GM21360 (cell line): ENCODE results near the gene ZBED6.
"Not testable (repeated sequence)": the region's sequence is repeated elsewhere in the genome, so short reads cannot be mapped to it uniquely, and the experiment has no call there.

Experiments used
- ATAC-seq: cut with Tn5 transposase; IDR thresholded peaks from one replicate; pipeline ENCODE4 v1.9.1; 2021; ENCODE audit warnings: mild to moderate bottlenecking, moderate library complexity; ENCODE audit not compliant: unreplicated experiment

ZBED6 gene

GRCh38 chr1:203778146-203778545 is 17.3 kb upstream of the ZBED6 start:
- no peak for ATAC-seq

- no peak for ATAC-seq
These were observed 16.6 kb upstream of the ZBED6 start for GRCh38 chr1:203778789-203779188.

GRCh38 chr1:203781962-203782361 is 13.5 kb upstream of the ZBED6 start:
- ATAC-seq: no peak

GRCh38 chr1:203789966-203790365 is 5.5 kb upstream of the ZBED6 start:
- no peak for ATAC-seq

- no peak for ATAC-seq
These were observed 3.9 kb upstream of the ZBED6 start for GRCh38 chr1:203791498-203791897.

- no peak for ATAC-seq
These were observed 2.9 kb upstream of the ZBED6 start for GRCh38 chr1:203792486-203792885.

- not testable (repeated sequence) for ATAC-seq
These were observed 1.9 kb upstream of the ZBED6 start for GRCh38 chr1:203793561-203793960.

GRCh38 chr1:203794764-203795440 is 521 bp upstream of the ZBED6 start:
- ATAC-seq: no peak

- no peak for ATAC-seq
These were observed 798 bp downstream of the ZBED6 start for GRCh38 chr1:203796236-203796605.

- no peak for ATAC-seq
These were observed 1.8 kb downstream of the ZBED6 start for GRCh38 chr1:203797216-203797615.

GRCh38 chr1:203797948-203798655 is 2.7 kb downstream of the ZBED6 start:
- ATAC-seq: no peak

- ATAC-seq: no peak
These were observed 3.7 kb downstream of the ZBED6 start for GRCh38 chr1:203799157-203799556.

- no peak for ATAC-seq
These were observed 4.5 kb downstream of the ZBED6 start for GRCh38 chr1:203799971-203800370.

GRCh38 chr1:203805689-203806088 is 10.3 kb downstream of the ZBED6 start:
- ATAC-seq: no peak

GRCh38 chr1:203807196-203807595 is 11.8 kb downstream of the ZBED6 start:
- ATAC-seq: no peak

- ATAC-seq: no peak
These were observed 18.3 kb downstream of the ZBED6 start for GRCh38 chr1:203813581-203814341.

- ATAC-seq: no peak
These were observed 23.0 kb downstream of the ZBED6 start for GRCh38 chr1:203818399-203818798.

- no peak for ATAC-seq
These were observed 27.9 kb downstream of the ZBED6 start for GRCh38 chr1:203823306-203823705.

- no peak for ATAC-seq
These were observed 30.8 kb downstream of the ZBED6 start for GRCh38 chr1:203826175-203826574.

- ATAC-seq: no peak
These were observed 32.6 kb downstream of the ZBED6 start for GRCh38 chr1:203828002-203828401.

GRCh38 chr1:203828503-203828902 is 33.1 kb downstream of the ZBED6 start:
- ATAC-seq: no peak

- ATAC-seq: not testable (repeated sequence)
These were observed 33.8 kb downstream of the ZBED6 start for GRCh38 chr1:203829247-203829646.
